ENCODE measurements around the gene UTP11.

The UTP11 gene

DNA sequence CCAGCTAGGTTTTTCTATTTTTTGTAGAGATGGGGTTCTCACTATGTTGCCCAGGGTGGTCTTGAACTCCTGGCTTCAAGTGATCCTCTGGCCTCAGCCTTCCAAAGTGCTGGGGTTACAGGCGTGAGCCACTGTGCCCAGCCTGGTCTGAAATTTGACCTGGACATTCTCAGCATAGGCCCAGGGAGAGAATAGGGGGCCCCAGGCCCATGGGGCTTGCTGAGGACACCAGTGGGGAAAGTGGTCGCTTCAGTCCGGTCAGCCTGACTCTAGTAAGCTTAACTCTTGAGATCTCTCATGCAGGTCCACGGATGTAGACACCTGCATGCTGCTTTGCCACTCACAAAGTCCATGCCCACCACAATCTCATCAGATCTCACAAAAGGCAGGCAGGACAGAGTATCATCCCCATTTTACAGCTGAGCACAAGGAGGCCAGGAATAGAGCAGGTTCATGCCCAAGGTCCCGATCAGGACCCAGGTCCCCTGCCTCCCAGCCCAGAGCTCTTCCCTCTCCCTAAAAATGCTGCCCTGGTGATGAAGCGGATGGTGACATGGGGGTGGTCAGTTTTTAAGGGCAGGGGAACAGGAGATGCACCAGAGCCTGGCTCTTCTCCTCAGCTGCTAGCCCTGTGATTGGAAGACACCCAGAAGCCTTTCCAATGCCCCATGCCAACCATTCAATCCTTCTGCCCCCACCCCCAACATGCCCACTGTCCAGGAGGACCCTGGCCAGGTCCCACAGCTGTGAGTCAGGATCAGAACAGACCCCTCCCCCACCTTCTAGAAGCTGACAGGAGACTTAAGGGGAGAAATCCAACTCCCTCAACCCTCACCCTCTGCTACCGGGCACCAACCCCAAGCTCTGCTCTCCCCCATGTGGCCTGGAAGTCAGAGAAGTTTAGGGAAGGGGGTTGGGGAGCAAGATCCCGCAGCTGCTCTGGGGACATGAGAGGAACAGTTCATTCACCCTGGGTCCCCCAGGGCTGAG, 9.0 kb upstream of the UTP11 start:
- no peak for DNase-seq (ENCODE audit: low spot score)

DNA sequence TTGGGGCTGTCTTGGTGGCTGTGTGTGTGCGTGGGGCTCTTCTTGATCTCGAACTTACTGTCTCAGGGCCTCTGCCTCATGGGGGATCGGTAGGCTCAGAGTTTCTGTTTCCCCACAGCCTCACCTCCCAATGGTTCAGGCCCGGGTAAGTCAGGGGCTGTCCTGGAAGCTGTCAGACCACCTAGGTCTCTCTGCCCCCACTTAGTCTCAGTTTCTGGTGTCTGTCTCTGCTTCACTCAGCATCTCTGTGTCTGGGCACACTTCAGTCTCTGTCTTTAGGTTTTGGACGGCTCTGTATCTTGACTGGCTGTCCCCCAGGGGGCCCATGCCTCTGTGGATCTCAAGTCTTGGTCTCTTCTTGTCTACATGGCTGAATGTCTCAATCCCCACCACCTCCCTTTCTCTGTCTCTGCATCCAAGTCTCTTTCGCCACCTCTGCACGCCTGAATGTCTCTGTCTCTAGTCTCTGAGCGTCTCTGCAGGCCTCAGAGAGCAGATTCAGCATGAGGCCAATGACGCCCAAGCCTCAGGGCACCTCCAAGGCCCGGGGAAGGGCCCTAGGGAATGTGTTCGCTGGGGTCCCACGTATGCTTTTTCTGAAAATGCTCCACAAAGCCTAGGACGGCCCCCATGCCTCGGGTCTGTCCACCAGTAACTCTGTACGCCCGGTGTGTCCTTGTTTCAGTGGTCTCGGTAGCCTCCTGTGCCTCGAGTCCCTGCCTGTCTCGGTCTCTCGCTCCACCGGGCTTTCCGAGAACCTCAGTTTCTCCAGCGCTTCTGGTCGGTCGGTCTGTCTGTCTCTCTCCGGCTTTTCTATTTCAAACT, 8.0 kb upstream of the UTP11 start:
- no peak for DNase-seq (ENCODE audit: low spot score)

DNA sequence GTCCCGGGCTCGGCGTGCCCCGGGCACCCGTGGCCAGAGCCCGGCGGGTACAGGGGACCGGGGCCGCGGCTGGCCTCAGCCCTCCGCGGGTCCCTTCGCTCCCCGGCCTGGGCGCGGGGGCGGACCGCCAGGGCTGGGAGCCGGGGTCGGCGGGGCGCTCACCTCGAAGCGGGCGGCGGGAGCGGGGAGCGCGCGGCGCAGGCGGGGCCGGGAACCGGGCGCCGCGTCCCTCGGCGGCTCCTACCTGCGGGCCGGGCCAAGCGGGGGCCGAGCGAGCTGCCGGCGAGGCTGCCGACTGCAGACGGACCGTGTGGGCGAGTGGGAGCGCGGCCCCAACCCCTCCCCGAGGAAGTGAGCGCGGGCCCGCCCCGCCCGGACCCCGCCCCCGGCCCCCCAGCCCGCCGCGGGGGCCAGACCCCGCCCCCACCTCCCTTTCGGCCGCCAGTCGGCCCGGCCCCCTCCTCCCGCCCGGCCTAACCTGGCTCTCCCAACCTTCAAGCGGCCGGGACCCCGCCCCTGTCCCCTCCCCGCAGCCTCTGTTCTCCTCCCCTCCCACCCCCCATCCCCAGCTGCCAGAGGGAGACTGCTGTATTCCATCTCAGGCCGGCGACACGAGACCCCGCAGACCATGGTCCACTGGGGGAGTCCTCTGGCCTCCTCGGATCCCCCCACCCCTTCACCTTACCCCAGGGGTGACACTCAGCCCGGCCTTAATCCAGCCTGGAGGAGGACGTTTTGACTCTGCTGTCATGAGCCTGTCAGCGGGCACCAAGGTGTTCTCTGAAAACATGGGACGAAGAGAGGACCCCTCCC, 7.1 kb upstream of the UTP11 start, which contains the start of gene FHL3:
Gene FHL3, minus strand, starts transcription at position 320 of the 813 bp plus-strand sequence. CDS start 6,102 bp downstream, outside the sequence.
- peak; percentile 54 for DNase-seq (ENCODE audit: low spot score)

DNA sequence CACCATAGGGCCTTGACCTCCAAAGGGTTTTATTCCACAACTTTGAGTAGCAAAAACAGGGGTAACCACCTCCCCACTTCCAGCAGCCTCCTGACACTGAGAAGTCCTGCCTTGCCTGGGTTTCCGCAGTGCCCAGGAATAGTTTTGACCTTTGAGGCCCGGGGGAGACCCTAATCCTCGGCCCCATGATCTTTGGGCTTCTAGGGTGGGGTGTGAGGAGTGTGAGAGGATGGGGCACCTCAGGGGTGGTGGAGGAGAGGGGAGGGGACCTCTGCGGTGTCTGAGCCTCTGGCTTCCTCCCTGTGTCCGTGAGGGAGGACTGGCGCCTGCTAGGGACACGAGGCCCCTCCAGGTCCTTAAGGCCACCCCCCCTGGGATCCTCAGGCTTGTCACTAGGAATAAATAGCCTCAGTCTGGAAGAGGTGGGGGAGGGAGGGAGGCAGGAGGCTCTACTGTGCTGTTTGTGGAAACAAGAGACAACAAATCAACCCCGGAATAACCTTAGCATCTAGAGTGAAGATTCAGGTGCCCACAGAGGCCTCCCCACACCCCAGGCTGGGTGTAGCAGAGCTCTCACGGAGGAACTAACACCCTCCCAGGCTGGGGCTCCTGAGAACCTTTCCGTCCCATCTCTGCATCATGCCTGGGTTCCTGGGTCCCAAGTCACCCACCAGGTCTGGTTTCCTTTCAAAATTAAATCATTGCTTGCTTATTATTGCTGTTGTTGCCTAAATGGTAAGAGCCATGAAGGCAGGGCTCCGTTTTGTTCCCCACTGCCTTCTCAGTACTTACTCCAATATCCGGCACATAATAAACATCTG, 6.3 kb upstream of the UTP11 start:
- DNase-seq (ENCODE audit: low spot score): no peak

DNA sequence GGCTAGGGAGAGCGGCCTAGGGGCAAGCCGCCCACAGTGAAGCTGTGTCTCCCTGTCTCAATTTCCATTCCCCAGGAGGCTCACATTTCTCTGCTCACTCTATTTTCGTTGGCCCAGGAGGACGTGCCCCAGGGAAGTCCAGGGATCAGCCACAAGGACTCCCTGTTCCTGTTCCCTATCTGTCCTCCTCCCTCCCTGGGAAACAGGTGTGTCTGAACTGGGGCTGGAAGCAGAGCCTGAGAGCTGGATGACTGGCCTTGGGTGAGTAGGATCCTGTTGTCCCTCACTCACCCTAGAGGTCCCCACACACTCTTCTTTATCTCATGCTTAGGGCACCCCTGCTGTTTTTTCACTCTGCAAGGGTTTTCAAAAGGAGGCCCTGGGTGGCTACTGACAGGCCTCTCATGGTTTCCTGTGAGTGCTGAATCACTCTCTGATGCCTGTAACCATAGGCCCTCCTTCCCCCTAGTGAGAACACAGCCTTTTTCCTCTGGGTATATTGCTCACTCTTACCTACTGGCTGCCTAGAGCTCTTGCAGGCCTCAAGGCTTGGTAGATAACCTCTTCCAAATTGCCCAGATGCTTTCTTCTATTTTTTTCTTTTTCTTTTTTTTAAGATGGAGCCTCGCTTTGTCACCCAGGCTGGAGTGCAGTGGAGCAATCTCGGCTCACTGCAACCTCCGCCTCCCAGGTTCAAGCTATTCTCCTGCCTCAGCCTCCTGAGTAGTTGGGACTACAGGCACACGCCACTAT, 3.3 kb upstream of the UTP11 start:
- no peak for DNase-seq (ENCODE audit: low spot score)

DNA sequence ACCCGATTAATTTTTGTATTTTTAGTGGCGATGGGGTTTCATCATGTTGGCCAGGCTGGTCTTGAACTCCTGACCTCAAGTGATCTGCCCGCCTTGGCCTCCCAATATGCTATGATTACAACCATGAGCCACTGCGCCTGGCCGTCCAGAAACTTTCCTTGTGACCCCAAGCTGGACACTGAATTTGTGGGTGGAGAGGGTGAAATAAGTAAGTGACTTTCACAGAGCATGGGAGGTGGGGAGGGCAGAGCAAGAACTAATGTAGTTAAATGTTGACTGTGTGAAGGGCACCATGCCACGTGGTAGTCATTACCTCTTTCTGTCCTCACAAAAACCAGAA, 2.7 kb upstream of the UTP11 start:
- no peak for DNase-seq (ENCODE audit: low spot score)

DNA sequence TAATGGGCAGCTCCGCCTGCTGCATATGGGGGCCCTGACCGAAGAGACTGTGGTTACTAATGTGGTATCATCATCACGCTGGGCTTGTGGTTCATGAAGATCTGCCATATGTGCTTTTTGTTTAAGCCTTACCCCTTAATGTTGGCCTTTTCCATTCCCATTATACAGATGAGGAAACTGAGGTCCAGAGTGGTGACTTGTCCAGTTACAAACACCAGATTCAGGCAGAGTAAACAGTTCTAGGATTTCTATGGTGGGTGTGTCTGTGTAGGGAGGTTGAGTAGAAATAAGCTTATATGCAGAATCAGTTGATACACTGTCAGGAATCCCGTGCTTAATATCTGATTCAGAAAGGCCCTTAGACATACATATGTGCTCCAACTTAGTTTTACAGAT, 691 bp downstream of the UTP11 start:
- DNase-seq (ENCODE audit: low spot score): no peak

DNA sequence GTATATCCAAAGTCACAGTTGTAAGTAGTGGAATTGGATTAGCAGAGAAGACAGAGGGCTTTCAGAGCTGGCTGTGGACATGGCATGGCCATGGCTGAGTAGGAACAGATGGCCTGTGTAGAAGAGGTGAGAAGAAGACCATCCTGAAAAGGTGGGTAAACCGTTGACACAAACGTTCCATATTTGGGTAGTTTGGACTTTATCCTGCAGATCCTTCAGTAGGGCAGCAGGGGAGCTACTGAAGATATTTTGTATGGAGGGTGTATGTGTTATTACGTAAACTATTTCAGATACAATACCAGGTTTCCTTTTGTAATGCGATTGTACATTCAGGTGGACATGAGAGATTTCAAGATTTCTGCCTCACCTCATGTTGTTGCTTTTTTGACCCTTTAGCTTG, 1.6 kb downstream of the UTP11 start:
- no peak for DNase-seq (ENCODE audit: low spot score)

DNA sequence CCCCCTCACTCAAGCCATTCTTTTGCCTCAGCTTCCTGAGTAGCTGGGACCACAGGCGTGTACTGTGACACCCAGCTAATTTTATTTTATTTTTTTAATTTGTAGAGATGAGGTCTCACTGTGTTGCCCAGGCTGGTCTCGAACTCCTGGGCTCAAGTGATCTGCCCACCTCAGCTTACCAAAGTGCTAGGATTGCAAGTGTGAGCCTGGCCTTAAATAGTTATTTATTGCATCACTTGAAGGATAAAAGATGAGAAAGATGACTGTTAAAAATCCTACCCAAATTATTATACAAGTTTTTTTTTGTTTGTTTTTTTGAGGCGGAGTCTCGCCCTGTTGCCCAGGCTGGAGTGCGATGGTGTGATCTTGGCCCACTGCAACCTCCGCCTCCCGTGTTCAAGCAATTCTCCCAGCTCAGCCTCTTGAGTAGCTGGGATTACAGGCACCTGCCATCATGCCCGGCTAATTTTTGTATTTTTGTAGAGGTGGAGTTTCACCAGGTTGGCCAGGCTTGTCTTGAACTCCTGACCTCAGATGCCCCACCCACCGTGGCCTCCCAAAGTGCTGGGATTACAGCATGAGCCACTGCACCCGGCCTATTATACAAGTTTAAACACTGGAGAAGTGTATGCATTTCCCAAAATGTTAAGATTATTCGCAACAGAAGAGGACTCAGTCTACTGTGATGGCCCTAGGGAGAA, 2.3 kb downstream of the UTP11 start:
- no peak for DNase-seq (ENCODE audit: low spot score)

DNA sequence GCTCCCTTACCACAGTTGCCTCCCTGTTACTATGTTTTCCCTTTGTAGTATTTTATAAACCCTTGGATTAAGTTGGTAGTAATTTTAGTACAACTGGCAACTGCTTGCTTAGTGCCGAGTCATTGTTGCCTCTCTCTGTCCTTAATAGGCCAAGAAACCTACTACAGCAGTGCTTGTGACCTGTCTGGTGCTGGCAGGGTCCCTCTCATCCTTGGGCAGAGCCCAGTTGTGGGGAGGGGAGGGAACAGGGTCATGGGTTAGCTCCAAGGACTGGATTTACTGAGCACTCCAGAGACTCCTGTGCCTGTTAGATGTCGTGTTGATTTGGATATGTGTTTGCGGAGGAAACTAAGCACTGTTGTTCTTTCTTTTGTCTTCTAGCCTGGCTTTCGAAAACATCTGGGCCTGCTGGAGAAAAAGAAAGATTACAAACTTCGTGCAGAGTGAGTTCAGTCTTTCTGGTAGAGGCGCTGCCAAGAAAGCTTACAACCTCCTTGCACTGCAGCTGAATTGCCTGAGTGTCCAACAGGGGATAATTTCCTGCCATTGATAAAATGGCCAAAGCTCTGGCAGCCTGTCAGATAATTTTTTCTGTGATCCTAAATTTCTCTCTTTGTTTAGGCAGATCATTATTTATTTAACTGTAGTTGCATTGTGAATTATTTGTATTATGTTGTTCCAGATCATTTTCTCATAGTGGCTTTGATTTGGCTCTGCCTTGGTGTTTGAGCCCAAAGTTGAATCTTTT, 3.6 kb downstream of the UTP11 start:
- no peak for DNase-seq (ENCODE audit: low spot score)

DNA sequence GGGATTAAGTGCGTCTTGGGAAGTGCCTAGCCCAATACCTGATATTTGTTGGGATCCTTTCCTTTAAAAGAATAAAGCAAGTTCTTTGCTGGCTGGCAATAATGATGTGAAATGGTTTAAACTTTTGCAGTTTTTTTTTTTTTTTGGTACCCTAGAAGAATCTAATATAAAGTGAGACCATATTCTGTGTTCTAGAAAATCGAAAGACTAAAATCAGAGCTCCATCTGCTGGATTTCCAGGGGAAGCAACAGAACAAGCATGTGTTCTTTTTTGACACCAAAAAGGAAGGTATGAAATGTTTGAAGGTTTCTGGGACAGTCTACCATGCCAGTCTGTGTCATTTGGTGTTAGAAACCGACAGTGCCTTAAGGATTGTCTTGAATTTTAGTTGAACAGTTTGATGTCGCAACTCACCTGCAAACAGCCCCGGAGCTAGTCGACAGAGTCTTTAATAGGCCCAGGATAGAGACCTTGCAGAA, 6.4 kb downstream of the UTP11 start:
- DNase-seq (ENCODE audit: low spot score): peak; percentile 37

DNA sequence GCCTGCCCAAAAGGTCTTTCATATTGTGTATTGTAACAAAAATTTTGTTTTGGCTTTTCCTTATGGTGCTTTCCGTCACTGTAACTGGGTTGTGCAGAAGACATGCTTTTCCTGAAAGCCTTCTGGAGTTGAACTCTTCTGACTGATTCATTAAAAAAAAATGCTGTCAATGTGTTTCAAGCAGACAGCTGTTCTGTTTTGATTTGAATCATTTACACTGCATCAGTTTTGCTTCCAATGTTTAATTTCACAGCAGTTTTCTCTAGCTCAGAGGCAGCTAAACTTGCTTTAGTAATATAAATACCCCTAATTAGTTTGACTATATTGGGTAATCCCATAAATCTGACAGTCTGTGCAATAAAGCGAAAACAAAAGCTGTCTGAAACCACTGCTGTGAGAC, 7.9 kb downstream of the UTP11 start:
- no peak for DNase-seq (ENCODE audit: low spot score)

DNA sequence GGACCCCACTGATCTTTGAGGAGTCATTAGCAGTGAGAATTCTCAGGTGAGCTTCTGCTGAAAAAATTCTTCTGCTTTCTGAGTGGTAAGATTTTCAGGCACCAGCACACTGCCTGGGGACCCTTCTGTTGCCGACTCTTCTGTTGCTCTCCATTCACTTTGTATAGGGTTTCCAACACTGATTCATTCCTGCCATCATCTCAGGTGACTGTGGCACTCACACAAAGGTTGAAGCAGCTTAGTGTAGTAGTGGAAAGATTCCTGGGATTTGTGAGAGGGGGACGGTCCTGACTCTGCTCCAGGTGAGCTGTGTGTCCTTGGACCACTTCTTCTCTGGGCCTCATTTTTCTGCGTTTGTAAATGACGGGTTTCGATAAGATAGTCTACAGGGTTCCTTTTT, 9.4 kb downstream of the UTP11 start:
- no peak for DNase-seq (ENCODE audit: low spot score)

DNA sequence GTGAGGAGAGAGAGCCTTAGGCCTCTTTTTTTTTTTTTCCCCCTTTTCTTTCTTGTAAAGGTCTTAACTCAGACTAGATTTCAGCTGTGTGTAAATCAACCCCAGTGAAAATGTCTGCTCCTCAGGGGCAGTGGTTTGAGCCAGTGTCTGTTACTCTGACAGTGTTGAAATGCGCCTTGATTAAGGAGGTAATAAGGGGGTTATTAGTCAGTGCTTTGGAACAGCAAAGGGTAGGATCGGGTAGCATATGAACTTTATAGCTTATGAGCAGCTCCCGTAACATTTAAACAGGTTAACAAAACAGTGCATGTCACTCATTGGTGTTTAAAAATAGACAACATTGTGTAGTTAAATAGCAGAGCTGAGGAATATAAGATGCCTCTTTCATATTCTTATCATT, 10.3 kb downstream of the UTP11 start:
- DNase-seq (ENCODE audit: low spot score): no peak

DNA sequence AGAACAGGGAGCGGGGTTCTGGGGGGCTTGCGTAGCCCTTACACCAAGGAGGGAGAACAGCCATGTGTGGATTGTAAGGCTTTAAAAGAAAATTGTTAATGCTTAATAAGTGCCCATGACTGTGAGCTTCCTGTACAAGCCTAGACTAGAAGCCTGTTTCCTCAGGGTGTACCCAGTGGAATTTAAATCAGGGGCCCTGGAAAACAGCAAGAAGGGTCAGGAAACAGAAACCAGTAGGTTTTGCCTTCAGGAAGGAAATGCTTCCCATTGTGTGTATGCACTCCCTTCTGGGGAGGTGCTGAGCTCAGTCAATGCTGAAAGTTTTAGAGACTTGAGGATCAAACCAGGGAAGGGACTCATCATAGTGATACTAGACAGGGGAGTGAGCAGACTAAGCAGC, 12.7 kb downstream of the UTP11 start:
- DNase-seq (ENCODE audit: low spot score): no peak

DNA sequence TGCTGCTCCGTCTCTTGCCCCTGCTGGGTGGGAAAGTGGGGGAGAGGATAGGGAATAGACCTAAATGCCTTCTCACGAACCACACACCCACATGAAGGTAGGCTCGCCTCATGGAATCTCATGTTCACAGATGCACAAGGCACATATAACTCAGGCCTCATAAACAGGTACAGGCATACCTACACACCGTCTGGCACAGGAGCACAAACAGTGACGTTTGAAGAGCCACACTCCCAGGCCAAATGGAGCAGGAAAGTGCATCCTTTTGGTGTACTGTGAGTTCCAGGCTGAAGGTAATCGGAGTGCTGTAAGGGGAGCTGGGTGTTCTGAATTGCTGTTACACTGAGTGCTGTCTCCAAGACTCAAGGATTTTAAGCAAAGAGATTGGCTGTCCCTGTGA, 13.1 kb downstream of the UTP11 start:
- no peak for DNase-seq (ENCODE audit: low spot score)

DNA sequence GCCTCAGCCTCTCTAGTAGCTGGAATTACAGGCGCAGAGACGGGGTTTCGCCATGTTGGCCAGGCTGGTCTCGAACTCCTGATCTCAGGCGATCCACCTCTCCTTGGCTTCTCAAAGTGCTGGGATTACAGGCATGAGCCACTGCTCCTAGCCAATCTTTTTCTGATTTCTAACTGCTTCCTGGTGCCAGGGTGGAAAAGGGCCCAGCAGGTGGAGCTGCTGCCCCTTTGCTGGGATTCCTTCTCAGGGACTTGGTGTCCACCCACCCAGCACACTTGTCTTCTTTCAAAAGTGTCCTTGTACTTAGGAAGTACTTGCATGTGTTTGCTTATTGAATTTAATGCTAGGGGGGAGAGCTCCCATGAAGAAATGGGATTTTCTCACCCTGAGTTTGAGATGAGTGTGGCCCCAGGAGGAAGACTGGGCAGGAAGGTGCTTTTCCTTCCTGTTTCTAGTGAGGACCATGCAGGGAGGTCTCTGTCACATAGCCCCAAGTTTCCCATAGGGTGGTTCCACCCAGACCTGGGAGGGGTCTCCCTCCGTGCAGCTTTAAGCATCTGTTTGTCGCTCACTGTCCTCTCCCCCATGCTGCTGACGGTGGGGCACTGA, 14.2 kb downstream of the UTP11 start:
- DNase-seq (ENCODE audit: low spot score): peak; percentile 67
